HG03139 (cell line): ENCODE measurements around the gene CDC34.

ENCODE experiments used
- ATAC-seq: cut with Tn5 transposase; IDR thresholded peaks from one replicate; pipeline ENCODE4 v1.9.1; 2021; ENCODE audit not compliant: unreplicated experiment

The CDC34 gene, protein sequence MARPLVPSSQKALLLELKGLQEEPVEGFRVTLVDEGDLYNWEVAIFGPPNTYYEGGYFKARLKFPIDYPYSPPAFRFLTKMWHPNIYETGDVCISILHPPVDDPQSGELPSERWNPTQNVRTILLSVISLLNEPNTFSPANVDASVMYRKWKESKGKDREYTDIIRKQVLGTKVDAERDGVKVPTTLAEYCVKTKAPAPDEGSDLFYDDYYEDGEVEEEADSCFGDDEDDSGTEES

DNA sequence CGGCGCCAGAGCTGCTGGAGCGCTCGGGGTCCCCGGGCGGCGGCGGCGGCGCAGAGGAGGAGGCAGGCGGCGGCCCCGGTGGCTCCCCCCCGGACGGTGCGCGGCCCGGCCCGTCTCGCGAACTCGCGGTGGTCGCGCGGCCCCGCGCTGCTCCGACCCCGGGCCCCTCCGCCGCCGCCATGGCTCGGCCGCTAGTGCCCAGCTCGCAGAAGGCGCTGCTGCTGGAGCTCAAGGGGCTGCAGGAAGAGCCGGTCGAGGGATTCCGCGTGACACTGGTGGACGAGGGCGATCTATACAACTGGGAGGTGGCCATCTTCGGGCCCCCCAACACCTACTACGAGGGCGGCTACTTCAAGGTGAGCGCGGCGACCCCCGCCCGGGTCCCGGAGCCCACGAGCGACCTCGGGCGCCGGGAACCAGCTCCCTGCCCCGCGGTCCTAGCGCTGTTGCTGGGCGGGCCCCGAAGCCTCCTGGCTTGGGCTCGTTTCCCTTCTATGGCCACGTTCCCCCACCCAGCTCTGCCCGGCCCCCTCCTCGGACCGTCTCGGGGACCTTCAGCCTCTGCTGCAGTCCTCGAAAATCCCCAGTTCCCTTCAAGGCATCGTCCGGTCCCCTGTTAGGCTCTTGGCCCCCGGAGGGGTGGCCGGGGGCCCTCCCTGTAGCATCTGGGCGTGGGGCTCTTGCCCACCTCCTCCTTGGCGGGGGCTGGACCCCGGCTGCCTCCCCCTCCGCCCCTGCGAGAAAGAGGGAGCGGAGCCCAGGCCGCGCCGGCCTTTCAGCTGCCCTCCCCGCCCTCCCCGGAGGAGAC, at the start of gene CDC34:
Gene CDC34, plus strand, starts transcription at position 8 of the 808 bp plus-strand sequence. Its CDS starts 172 bp downstream, at position 180.
- ATAC-seq: no peak

DNA sequence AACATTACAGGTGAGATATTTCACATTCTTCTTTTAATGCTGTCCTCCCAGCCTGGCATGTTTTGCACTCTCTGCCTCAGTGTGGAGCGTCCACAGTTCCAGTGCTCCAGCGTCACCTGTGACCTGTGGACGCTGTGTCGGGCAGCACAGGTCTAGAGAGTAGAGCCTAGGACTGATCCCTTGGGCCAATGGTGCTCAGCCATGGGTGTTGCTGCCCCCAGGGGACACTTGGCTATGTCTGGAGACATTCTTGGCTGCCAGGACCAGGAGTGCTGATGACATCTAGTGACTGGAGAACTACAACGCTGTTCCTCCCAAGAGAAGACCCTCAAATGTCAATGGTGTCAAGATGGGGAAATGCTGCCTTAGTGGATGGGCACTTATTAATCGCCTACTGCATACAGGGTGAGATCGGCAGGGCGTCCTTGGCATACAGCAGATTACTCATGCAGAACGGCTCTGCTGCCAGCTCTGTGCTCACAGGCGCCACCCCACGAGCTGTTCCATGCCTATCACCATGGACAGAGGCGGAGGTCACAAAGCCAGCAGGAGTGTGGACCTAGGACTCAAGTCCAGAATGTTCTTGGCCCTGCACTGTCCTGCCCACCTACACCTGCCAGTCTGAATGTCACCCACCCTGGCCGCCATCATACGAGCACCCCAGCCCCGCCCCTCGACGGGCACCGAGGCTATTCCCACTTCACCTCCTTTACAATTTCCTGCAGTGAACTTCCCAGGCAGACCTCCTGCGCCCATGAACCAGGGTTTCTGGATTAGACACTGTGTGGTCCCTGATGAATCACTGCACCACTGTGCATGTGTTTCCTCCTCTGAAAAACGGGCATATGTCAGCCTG, 49.1 kb upstream of the CDC34 start:
- ATAC-seq: no peak

DNA sequence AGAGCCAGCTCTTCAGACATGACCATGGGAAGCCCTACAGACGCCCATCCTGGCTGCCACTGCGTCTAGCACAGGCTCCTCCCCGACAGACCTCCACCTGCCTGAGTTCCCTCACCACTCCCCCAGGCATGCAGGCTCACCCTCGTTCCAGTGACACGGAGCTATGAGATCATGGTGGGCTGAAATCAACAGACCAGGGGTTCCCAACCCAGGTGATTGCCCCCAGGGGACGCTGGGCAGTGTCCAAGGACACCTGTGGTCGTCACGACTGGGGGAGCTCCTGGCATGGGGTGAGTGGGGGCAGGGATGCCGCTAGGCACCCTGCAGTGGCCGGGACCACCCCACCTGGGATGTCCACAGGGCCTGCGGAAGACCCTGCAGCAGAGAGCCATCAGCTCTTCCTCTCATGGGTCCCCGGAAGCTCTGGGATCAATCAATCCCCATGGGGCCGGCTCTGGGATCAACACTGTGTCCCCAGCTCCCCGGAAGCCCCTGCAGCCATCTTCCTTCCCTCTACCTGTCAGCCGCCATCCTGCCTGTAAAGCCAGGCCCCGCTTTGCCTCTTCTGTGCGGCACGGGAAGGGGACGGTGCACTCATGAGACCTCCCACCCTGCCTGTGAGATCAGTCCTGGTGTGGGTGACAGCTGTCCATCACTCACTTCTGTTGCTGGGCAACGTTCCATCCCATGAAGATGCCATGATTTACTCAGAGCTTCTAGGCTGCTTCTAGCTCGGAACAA, 48.1 kb upstream of the CDC34 start:
- no peak for ATAC-seq

DNA sequence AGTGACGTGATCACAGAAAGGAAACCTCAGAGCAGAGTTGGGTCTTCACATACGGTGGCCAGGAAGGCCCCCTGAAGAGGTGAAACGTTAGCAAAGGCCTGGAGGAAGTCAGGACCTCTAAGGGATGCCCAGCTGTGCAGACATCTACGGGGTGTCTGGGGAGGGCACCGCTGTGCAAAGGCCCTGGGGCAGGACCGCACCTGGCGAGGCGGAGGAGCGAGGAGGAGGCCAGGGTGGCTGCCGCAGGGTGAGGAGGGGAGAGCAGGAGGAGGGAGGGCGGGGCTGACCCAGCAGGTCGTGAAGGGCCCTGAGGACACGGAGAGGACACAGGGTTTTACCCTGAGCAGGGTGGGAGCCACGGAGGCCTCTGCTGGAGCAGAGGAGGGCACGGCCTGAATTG, 47.1 kb upstream of the CDC34 start:
- no peak for ATAC-seq

DNA sequence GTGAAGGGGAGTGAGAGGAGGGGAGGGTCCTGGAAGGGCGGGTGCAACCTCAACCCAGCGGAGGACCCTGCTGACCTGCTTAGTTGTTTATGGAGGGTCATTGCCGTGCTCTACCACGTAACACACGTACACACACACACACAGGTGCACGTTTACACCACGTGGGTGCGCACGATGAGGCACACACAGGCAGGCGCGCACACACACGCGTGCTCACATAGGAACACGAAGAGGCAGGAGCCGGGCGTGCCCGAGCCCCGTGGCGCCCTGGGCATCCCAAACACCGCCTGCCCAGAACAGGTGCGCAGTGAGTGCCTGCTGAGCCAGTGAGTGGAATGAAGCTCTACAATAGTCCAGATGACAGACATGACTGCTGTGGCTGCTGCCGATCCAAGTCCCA, 46.5 kb upstream of the CDC34 start:
- no peak for ATAC-seq

DNA sequence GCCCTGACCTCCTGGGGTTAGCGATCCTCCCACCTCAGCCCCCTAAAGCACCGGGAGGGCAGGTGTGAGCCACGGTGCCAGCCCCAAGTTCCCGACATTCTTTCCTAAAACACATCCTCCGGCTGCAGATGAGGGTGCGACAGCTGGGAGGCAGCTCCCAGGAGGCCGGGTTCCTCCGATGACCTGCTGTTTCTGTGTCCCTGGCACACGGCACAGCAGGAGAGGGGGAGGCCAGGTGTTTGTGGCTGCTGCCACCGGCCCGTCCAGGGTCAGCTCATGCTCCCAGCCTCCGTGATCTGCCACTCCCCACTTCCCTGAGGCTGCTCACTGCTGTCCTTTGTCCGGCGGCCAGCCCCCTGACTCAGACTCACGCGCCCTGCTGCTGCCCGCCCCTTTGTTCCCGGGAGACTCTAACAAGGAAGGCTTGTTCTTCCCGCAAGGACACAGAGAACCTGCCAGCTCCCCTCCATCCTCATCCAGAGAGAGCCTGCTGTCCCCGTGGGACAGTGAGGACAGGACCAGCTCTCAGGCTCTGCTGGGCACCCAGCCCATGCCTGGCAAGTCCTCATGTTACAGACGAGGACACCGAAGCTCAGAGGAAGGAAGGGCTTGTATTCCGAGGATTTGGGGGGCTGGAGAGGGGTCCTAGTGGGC, 45.9 kb upstream of the CDC34 start:
- no peak for ATAC-seq

DNA sequence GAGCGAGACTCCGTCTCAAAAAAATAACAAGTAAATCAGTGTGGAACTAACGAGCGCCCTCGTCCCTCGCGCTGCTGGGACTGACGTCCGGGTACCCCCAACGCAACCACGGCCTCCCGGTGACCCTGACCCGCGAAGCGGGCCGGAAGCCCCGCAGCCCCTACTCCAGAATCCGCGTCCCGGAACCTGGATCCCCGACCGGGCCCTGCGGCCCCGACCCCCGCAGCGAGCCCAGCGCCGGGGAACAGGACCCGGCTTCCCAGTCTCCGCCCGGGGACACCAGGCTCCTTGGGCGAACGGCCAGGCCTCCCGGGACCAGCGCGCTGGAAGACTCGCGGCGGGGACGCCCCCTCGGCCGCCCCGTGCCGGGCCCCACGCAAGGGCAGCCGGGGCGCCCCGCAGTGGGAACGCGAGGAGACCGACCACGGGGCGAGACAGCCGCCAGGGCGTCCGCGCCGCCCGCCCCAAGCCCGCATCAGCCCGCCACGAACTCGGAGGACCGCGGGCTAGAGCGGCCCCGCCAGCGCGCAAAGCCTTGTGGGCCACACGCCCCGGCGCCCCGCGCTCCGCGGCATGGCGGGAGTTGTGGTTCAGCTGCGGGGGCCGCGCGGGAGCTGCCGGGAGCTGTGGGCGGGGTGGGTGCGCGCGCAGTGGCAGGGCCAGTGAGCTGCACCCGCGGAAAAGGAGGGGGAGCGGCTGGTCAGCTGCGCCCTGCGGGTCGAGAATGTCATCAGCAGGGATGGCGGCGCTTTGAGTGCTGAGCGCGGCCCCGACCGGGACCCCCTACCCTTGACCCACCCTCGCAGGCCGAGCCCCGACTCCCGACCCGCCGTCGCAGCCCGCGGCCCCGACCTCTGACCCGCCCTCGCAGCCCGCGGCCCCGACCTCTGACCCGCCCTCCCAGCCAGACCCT, 42.8 kb upstream of the CDC34 start:
- ATAC-seq: peak; percentile 78

DNA sequence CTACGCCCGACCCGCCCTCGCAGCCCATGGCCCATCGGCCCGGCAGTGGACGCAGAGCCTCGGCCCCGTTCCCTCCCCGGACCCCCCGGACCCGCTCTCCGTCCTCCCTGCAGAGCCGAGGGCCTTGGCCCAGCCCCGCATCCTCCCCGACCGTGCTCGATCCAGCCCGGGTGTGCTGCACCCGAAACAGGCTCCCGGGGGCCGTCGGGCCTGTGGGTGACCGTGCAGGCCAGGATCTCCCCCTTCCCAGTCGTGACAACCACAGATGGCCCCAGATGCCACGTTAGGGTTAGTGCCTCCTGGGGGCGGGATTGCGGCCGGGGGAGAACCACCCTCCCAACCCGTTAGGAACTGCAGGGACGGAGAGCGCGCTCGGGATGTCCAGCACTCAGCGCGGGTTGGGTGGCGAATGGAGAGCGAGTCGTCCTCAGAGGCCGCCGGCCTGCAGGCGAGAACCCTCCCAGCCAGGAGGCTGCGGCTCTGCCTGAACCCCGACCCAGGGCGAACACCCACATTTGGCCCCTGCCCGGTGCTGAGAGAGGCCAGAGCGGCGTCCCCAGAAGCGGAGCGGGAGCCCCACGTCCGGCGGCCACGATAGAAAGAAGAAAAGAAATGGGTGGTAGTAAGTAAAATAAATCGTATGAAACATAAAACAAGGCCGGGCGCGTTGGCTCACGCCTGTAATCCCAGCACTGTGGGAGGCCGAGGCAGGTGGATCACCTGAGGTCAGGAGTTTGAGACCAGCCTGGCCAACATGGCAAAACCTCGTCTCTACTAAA, 42.0 kb upstream of the CDC34 start:
- peak; percentile 22 for ATAC-seq

DNA sequence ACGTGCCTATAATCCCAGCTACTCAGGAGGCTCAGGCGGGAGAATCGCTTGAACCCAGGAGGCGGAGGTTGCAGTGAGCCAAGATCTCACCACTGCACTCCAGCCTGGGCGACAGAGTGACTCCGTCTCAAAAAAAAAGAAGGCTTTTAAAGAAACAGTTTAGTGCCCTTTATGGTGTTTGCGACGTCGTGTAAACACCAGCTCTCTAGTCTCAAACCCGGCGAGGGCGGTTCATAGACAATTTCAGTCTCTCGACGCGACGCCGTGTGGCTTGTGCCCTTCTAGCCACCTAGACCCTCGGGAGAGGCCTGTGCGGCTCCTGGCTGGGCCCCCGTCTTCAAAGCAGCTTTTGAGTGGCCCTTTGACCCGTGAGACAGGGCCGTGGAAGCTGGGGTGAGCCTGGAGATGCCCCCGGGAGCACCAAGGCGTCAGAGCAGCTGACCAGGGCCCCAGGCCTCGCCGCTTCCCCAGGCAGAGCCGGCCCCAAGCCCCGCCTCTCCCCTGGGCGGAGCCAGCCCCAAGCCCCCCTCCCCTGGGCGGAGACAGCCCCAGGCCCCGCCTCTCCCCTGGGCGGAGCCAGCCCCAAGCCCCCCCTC, 40.3 kb upstream of the CDC34 start:
- no peak for ATAC-seq

DNA sequence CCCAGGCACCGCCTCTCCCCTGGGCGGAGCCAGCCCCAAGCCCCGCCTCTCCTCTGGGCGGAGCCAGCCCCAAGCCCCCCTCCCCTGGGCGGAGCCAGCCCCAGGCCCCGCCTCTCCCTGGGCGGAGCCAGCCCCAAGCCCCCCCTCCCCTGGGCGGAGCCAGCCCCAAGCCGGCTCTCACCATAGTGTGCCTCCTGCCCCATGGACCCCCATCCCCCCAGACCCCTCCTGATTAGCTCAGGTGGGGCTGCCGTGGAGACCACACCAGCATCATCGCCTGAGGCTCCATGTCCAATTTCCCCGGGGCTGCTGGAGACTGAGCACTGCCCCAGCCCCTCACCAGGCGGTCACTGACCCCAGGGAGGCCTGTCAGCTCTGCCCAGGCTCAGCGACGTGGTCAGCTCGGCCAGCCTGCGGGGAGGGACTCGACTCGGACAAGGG, 39.4 kb upstream of the CDC34 start:
- ATAC-seq: no peak

DNA sequence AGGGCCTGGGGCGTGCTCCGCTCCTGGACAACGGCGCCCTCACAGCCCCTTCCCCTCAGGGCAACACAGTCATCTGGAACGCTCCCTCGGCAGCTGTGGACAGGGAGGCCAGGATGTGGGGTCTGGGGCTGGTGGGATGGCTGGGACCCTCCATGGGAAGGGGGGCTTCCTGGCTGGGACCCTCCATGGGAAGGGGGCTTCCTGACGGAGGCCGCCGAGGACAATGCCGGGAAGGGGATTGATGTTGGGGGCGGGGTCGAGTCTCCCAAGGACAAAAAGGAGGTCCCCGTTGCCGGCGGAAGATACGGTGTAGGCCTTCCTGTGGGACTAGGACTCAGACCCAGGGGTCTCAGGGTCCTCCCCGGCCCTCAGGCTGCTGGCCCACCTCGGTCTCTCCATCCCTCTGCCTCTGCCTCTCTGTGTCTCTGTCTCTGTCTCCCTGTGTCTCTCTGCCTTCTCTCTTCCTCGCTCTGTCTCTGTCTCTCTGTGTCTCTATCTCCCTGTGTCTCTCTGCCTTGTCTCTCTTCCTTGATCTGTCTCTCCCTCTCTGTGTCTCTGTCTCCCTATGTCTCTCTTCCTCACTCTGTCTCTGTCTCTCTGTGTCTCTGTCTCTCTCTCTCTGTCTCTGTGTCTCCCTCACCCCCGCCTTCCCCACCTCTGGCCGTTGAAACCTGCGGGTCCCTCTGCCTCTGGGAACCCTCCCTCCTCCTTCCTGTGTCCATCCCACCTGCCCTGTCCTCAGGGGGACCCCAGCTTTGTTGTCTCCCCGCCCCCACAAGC, 38.0 kb upstream of the CDC34 start:
- ATAC-seq: no peak

DNA sequence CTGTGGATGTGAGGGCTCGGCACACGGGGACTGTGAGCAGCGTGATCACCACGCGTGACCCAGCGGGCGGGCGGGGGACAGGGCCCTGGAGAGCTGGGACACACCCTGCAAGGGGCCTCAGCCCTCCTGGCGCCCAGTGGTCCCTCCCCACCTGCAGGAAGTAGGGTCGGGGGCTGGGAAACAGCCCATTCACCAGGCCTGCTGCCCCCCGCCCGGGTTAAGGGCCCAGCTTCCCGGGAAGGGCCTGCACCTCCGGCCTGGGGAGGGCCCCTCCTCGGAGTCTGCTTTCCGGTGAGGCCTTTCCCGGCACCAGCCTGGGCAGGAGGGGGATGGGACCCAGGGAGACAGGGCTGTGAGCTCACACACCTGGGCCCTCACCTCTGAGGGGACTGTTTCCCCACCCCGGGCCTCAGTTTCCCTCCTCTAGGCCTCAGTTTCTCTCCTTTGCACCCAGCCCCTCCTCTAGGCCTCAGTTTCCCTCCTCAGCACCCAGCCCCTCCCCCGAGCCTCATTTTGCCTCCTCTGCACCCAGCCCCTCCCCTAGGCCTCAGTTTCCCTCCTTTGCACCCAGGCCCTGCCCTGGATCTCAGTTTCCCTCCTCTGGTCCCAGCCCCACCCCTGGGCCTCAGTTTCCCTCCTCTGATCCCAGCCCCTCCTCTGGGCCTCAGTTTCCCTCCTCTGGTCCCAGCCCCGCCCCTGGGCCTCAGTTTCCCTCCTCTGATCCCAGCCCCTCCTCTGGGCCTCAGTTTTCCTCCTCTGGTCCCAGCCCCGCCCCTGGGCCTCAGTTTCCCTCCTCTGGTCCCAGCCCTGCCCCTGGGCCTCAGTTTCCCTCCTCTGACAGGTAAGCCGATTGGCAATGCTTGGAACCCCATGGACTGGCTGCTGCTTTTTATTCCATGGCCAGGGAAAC, 37.1 kb upstream of the CDC34 start:
- ATAC-seq: no peak

DNA sequence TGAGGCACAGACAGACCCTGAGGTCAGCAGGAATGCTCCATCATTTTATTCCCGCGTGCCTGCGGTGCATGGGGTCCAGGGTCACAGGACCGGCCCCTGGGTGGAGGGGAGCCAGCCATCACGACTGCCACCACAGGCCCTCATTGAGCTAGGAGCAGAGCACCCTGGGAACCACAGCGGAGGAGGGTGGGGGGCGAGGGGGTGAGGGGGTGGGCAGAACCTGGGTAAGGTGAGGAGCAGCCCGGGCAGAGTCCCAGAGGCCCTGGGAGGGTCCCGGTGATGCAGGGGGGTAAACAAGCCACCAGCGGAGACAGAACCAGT, 36.5 kb upstream of the CDC34 start:
- ATAC-seq: no peak

DNA sequence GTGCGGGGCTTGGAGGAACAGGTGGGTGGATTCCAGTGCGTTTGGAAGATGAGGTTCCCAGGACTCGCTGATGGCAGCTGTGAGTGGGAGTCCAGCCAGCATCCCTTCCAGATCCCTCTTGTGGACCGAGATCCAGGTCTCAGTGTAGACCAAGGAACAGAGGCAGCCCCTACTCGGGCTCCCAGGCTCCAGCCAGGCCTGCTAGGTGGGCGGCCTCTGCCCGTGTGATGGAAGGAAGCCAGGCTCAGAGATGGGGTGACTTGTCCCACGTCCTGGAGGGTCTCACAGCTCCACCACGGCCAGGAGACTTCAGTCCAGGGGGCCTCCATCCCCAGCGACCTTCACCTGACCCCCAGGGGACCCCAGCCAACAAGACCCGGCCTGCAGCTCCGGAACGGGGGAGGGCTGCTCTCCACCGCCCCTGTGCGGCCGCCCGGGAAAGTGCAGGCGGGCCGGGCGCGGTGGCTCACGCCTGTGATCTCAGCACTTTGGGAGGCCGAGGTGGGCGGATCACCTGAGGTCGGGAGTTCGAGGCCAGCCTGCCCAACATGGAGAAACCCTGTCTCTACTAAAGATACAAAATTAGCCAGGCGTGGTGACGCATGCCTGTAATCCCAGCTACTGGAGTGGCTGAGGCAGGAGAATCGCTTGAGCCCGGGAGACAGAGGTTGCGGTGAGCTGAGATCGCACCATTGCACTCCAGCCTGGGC, 36.0 kb upstream of the CDC34 start:
- ATAC-seq: no peak

DNA sequence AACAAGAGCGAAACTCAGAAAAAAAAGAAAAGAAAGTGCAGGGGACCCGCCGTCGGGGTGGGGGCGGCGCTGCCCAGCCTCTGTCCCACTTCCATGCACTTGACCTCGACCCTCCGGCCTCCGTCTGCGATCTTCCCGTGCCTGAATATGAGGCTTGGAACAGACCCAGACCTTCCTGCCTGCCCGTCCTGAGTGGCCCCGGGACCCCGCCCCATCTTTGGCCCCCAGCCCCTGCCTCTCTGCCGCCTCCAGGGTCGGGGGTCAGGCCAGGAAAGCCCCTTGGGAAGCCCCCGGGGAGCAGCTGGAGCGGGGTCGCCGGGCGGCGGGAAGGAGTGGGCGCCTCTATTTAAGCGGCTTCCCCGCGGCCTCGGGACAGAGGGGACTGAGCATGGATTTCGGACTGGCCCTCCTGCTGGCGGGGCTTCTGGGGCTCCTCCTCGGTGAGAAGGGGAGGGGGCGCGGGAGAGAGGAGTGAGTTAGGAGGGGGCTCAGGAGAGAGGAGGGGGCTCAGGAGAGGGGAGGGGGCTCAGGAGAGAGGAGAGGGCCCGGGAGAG, 35.4 kb upstream of the CDC34 start, which contains the start of gene MADCAM1:
Gene MADCAM1, plus strand, starts transcription at position 375 of the 554 bp plus-strand sequence. Its CDS starts 14 bp downstream, at position 389.
- ATAC-seq: no peak
